Measurements from ENCODE around the gene ANKRD40.

ANKRD40 gene

GRCh38 chr17:50668025-50668837, 39.5 kb downstream of the ANKRD40 start:
- no peak for DNase-seq

GRCh38 chr17:50667259-50668024, 40.3 kb downstream of the ANKRD40 start:
- DNase-seq: peak; percentile 30

- DNase-seq: no peak
Observed at GRCh38 chr17:50666316-50666715, 41.4 kb downstream of the ANKRD40 start.

GRCh38 chr17:50665838-50666237, 41.9 kb downstream of the ANKRD40 start:
- DNase-seq: no peak

- DNase-seq: no peak
Observed at GRCh38 chr17:50664788-50665458, 42.8 kb downstream of the ANKRD40 start.

- DNase-seq: no peak
Observed at GRCh38 chr17:50663812-50664374, 43.8 kb downstream of the ANKRD40 start.

- no peak for DNase-seq
Observed at GRCh38 chr17:50662632-50663225, 45.0 kb downstream of the ANKRD40 start.

GRCh38 chr17:50661795-50662391, 45.8 kb downstream of the ANKRD40 start:
- peak; percentile 94 for DNase-seq

GRCh38 chr17:50661348-50661747, 46.4 kb downstream of the ANKRD40 start:
- DNase-seq: no peak

GRCh38 chr17:50660887-50661345, 46.8 kb downstream of the ANKRD40 start:
- peak; percentile 52 for DNase-seq

- peak; percentile 88 for DNase-seq
Observed at GRCh38 chr17:50660042-50660886, 47.5 kb downstream of the ANKRD40 start.

- peak; percentile 31 for DNase-seq
Observed at GRCh38 chr17:50659179-50659578, 48.5 kb downstream of the ANKRD40 start.

GRCh38 chr17:50658616-50659015, 49.1 kb downstream of the ANKRD40 start:
- DNase-seq: no peak

- DNase-seq: no peak
Observed at GRCh38 chr17:50657627-50658026, 50.1 kb downstream of the ANKRD40 start.

GRCh38 chr17:50657054-50657453, 50.7 kb downstream of the ANKRD40 start:
- DNase-seq: no peak

- DNase-seq: no peak
Observed at GRCh38 chr17:50656509-50656908, 51.2 kb downstream of the ANKRD40 start.

GRCh38 chr17:50653738-50654137, 54.0 kb downstream of the ANKRD40 start:
- peak; percentile 58 for DNase-seq

GRCh38 chr17:50651661-50652060, 56.1 kb downstream of the ANKRD40 start:
- no peak for DNase-seq

GRCh38 chr17:50649042-50649908, 58.4 kb downstream of the ANKRD40 start:
- peak; percentile 70 for DNase-seq

- DNase-seq: peak; percentile 28
Observed at GRCh38 chr17:50647187-50647586, 60.5 kb downstream of the ANKRD40 start.
